GM12878 (cell line): Measurements from ENCODE around the gene CCZ1B. TPM values are rescaled to one million over a fixed set of nuclear protein-coding genes. Genes with fewer than 3 reads are reported as not detected.
"Not testable (repeated sequence)": the region's sequence is repeated elsewhere in the genome, so short reads cannot be mapped to it uniquely, and the experiment has no call there.

Experiments used
- ATAC-seq: fragments of 200-7000 bp; cut with Tn5 transposase; 3 replicates; pipeline ENCODE4 v1.9.1; 2020; ENCODE audit warnings: mild to moderate bottlenecking, moderate library complexity
- BruUV-seq: library from RNA; stranded (reverse); fragments of 400-500 nt; replicated peaks from 2 replicates; lab custom pipeline; 2021; lab: Mats Ljungman, UMichigan
- CTCF ChIA-PET: fragments of 300-600 bp; sonication (Branson Sonifier 250); formaldehyde crosslinking; extraction: SDS; loops from one replicate; lab custom pipeline; 2021; ENCODE audit warnings: inconsistent platforms; lab: Yijun Ruan, JAX
- POLR2A ChIA-PET: fragments of 350-600 bp; formaldehyde crosslinking; extraction: SDS; loops from one replicate; lab custom pipeline; 2021; ENCODE audit warnings: inconsistent platforms; lab: Charles Lee
- RAD21 ChIA-PET: fragments of 300-600 bp; sonication (Branson Sonifier 250); formaldehyde crosslinking; loops from one replicate; lab custom pipeline; 2023; ENCODE audit warnings: antibody characterized with exemption; ENCODE audit not compliant: unreplicated experiment; lab: Charles Lee
- SMC1A ChIA-PET: fragments of 300-600 bp; sonication (Branson Sonifier 250); formaldehyde crosslinking; loops from one replicate; lab custom pipeline; 2023; ENCODE audit not compliant: unreplicated experiment, uncharacterized antibody; lab: Charles Lee
- DNase-seq: peaks from one replicate; pipeline ENCODE4 v3.0.0-alpha.2; 2011; ENCODE audit warnings: low read depth, low spot score
- FAIRE-seq: peaks from 3 replicates; lab custom pipeline; 2011; peaks lifted over from hg19 to GRCh38; lab: Jason Lieb, UNC
- H2AFZ ChIP-seq: 2 replicates; pipeline ENCODE4 v1.6.0; 2011; ENCODE audit warnings: low read depth, low read length, control low read depth; ENCODE audit not compliant: control insufficient read depth
- H3K27ac ChIP-seq: 2 replicates; pipeline ENCODE4 v1.5.1; 2011; ENCODE audit warnings: control low read depth; ENCODE audit not compliant: control insufficient read depth, insufficient read depth
- H3K27me3 ChIP-seq, 2 experiments: replicated peaks in 1 of 2; 2 replicates each; pipeline versions ENCODE4 v1.6.0 to v1.6.1; 2011; ENCODE audit warnings: low read length in 1 of 2; ENCODE audit not compliant: control insufficient read depth in 2 of 2, insufficient read depth in 2 of 2
- H3K36me3 ChIP-seq, 2 experiments: 2 replicates each; pipeline ENCODE4 v1.5.1; 2011; ENCODE audit warnings: low read length in 1 of 2; ENCODE audit not compliant: control insufficient read depth in 2 of 2, insufficient read depth in 2 of 2
- H3K4me1 ChIP-seq: 2 replicates; pipeline ENCODE4 v1.6.1; 2011; ENCODE audit warnings: mild to moderate bottlenecking, low read length, moderate library complexity, mixed read lengths; ENCODE audit not compliant: control insufficient read depth, insufficient read depth
- H3K4me2 ChIP-seq: 2 replicates; pipeline ENCODE4 v1.6.0; 2011; ENCODE audit warnings: control low read depth; ENCODE audit not compliant: control insufficient read depth, insufficient read depth
- H3K4me3 ChIP-seq: fragments of 200-600 bp; sonication (generic); 2 replicates; pipeline ENCODE4 v1.5.1; 2016
- H3K79me2 ChIP-seq: 2 replicates; pipeline ENCODE4 v1.6.0; 2011; ENCODE audit warnings: low read length; ENCODE audit not compliant: control insufficient read depth, insufficient read depth
- H3K9ac ChIP-seq: 2 replicates; pipeline ENCODE4 v1.8.0; 2011; ENCODE audit warnings: low read length, control low read depth, mixed read lengths; ENCODE audit not compliant: control insufficient read depth, insufficient read depth
- H3K9me3 ChIP-seq: replicated peaks from 3 replicates; pipeline ENCODE4 v1.5.1; 2011; ENCODE audit warnings: mild to moderate bottlenecking, low read length; ENCODE audit not compliant: control insufficient read depth, insufficient read depth
- H4K20me1 ChIP-seq: 2 replicates; pipeline ENCODE4 v1.6.0; 2011; ENCODE audit not compliant: control insufficient read depth, insufficient read depth
- WGBS: methylation state at CpG from one replicate; pipeline ENCODE4 v1.1.6; 2016; ENCODE audit warnings: low lambda C conversion rate; ENCODE audit not compliant: insufficient replicate concordance, insufficient coverage; ENCODE audit errors: missing lambda C conversion rate; 5-methylcytosine and 5-hydroxymethylcytosine counted together
- in situ Hi-C: fragments of 300-500 bp; cut with MboI; formaldehyde crosslinking; loops from 9 replicates; pipeline ENCODE4 v1.14.3; 2018; ENCODE audit warnings: mixed read lengths
- intact Hi-C: fragments of 100-400 bp; cut with micrococcal nuclease; formaldehyde crosslinking; loops from one replicate; pipeline ENCODE4 v1.14.2; 2022; ENCODE audit not compliant: unreplicated experiment
- polyA plus RNA-seq, 11 experiments: library from polyadenylated mRNA; depleted of rRNA in 4 of 11; unstranded in 6 of 11; stranded (reverse) in 5 of 11; fragments of >200 nt; fragmentation: Nextera tagmentation in 4 of 11; fragmentation: Illumina TruSeq in 1 of 11; extraction: Ambion mirVana in 4 of 11; extraction: Trizol in 1 of 11; gene quantifications; 1 replicate in 1 of 11; 2 replicates in 10 of 11; pipeline versions ENCODE4 v1.2.1 to v1.2.3, GENCODE V29; 2011 to 2016; ENCODE audit warnings: inconsistent platforms in 2 of 11, missing spikeins in 2 of 11, low read depth in 1 of 11
- total RNA-seq, 4 experiments: library from RNA; depleted of rRNA in 3 of 4; stranded (reverse); fragments of >200 nt in 3 of 4; fragmentation: Illumina TruSeq in 1 of 4; extraction: Trizol in 1 of 4; gene quantifications; 2 replicates each; pipeline versions ENCODE4 v1.2.1 to v1.2.3, GENCODE V29; 2013 to 2021

The CCZ1B gene
- total and polyA plus RNA-seq, 10 of the 15 experiments (the other 5 are each of a cell fraction or from before 2014, with no cell fraction given): 18.0 to 91.6 (median 35.2) TPM

GRCh38 chr7:6845971-6846449 lies 19.9 kb upstream of the CCZ1B start:
- H3K79me2 ChIP-seq, H3K36me3 ChIP-seq, H4K20me1 ChIP-seq, RAD21 ChIA-PET, POLR2A ChIA-PET, H3K4me1 ChIP-seq, H3K4me3 ChIP-seq, H3K27ac ChIP-seq, FAIRE-seq, CTCF ChIA-PET, ATAC-seq, intact Hi-C loops, H3K9me3 ChIP-seq, DNase-seq, BruUV-seq, H3K9ac ChIP-seq, SMC1A ChIA-PET, H3K4me2 ChIP-seq, H3K27me3 ChIP-seq, H2AFZ ChIP-seq: not testable (repeated sequence)
- in situ Hi-C loops: loop anchor here (10.0 kb wide), 1 partner anchor 521 kb away; no protein-coding TSS in a partner anchor
- WGBS: 34% methylated on average over 16 of the region's 16 CpGs

- H3K4me2 ChIP-seq, BruUV-seq, H3K4me1 ChIP-seq, H3K4me3 ChIP-seq, POLR2A ChIA-PET, intact Hi-C loops, H3K27ac ChIP-seq, H3K9me3 ChIP-seq, H3K9ac ChIP-seq, FAIRE-seq, ATAC-seq, H3K79me2 ChIP-seq, H4K20me1 ChIP-seq, DNase-seq, H3K36me3 ChIP-seq, H3K27me3 ChIP-seq, H2AFZ ChIP-seq: not testable (repeated sequence)
- RAD21 ChIA-PET: interaction anchor here (0.6 kb wide), 1 partner anchor 85 kb away, joined by 3 read pairs; no protein-coding TSS in a partner anchor
- SMC1A ChIA-PET: interaction anchor here (0.8 kb wide), 1 partner anchor 338 kb away, joined by 3 read pairs; no protein-coding TSS in a partner anchor
- CTCF ChIA-PET: interaction anchor here (0.6 kb wide), 1 partner anchor 260 kb away, joined by 4 read pairs; no protein-coding TSS in a partner anchor
- 55% methylated on average over 6 of the region's 6 CpGs for WGBS
- in situ Hi-C loops: loop anchor here (10.0 kb wide), 1 partner anchor 519 kb away; no protein-coding TSS in a partner anchor
Observed at GRCh38 chr7:6843654-6844053, 17.6 kb upstream of the CCZ1B start.

- H3K27ac ChIP-seq, H2AFZ ChIP-seq, H3K79me2 ChIP-seq, SMC1A ChIA-PET, H3K27me3 ChIP-seq, H3K36me3 ChIP-seq, intact Hi-C loops, CTCF ChIA-PET, ATAC-seq, BruUV-seq, H3K9ac ChIP-seq, H3K4me2 ChIP-seq, DNase-seq, H4K20me1 ChIP-seq, H3K4me3 ChIP-seq, RAD21 ChIA-PET, H3K9me3 ChIP-seq, FAIRE-seq, POLR2A ChIA-PET, H3K4me1 ChIP-seq: not testable (repeated sequence)
- WGBS: 17% methylated on average over 5 of the region's 5 CpGs
- in situ Hi-C loops: loop anchor here (10.0 kb wide), 1 partner anchor 518 kb away; no protein-coding TSS in a partner anchor
Observed at GRCh38 chr7:6843092-6843491, 17.0 kb upstream of the CCZ1B start.

- H2AFZ ChIP-seq, H4K20me1 ChIP-seq, SMC1A ChIA-PET, ATAC-seq, H3K9me3 ChIP-seq, H3K4me1 ChIP-seq, FAIRE-seq, H3K79me2 ChIP-seq, H3K36me3 ChIP-seq, RAD21 ChIA-PET, H3K4me2 ChIP-seq, H3K9ac ChIP-seq, H3K4me3 ChIP-seq, DNase-seq, intact Hi-C loops, BruUV-seq, H3K27ac ChIP-seq, CTCF ChIA-PET, H3K27me3 ChIP-seq, POLR2A ChIA-PET: not testable (repeated sequence)
- WGBS: 56% methylated on average over 20 of the region's 20 CpGs
- in situ Hi-C loops: loop anchor here (10.0 kb wide), 1 partner anchor 518 kb away; no protein-coding TSS in a partner anchor
Observed at GRCh38 chr7:6842278-6842921, 16.3 kb upstream of the CCZ1B start.
